IMR-90 (cell line): ENCODE measurements around the gene AAMDC. TPM values are rescaled to one million over a fixed set of nuclear protein-coding genes. Genes with fewer than 3 reads are reported as not detected.

Experiments used
- ATAC-seq: fragments of 200-7000 bp; cut with Tn5 transposase; 2 replicates; pipeline ENCODE4 v1.9.1; 2020; ENCODE audit warnings: low read depth, mild to moderate bottlenecking, moderate library complexity
- BruUV-seq: library from RNA; stranded (reverse); fragments of 400-500 nt; replicated peaks from 2 replicates; lab custom pipeline; 2021; lab: Mats Ljungman, UMichigan
- CTCF ChIA-PET: fragments of 300-600 bp; formaldehyde crosslinking; extraction: SDS; loops from one replicate; lab custom pipeline; 2021; ENCODE audit warnings: antibody characterized with exemption; lab: Yijun Ruan, JAX
- POLR2A ChIA-PET: fragments of 300-600 bp; sonication (Branson Sonifier 250); formaldehyde crosslinking; loops from one replicate; lab custom pipeline; 2022; ENCODE audit warnings: antibody characterized with exemption; ENCODE audit not compliant: unreplicated experiment; lab: Charles Lee
- DNase-seq: peaks from one replicate; pipeline ENCODE4 v3.0.0; 2013
- H2AFZ ChIP-seq: replicated peaks from 2 replicates; pipeline ENCODE3; 2013; ENCODE audit warnings: low read length, mild to moderate bottlenecking; ENCODE audit not compliant: poor library complexity
- H2AK5ac ChIP-seq: 2 replicates; pipeline ENCODE4 v1.6.1; 2013; ENCODE audit warnings: low read depth, low read length, inconsistent platforms
- H2AK9ac ChIP-seq: replicated peaks from 2 replicates; pipeline ENCODE3; 2013; ENCODE audit warnings: mild to moderate bottlenecking, low read depth, low read length, moderate library complexity; ENCODE audit not compliant: poor library complexity
- H2BK120ac ChIP-seq: 2 replicates; pipeline ENCODE4 v1.6.1; 2013; ENCODE audit warnings: low read depth, low read length, inconsistent platforms
- H2BK15ac ChIP-seq: 3 replicates; pipeline ENCODE4 v1.6.1; 2013; ENCODE audit warnings: low read depth, low read length, inconsistent platforms
- H2BK20ac ChIP-seq: 2 replicates; pipeline ENCODE4 v1.6.1; 2013; ENCODE audit warnings: low read depth, mild to moderate bottlenecking, inconsistent platforms, low read length, moderate library complexity
- H2BK5ac ChIP-seq: 2 replicates; pipeline ENCODE4 v1.6.1; 2013; ENCODE audit warnings: mild to moderate bottlenecking, low read depth, low read length, inconsistent platforms; ENCODE audit not compliant: poor library complexity, severe bottlenecking
- H3K14ac ChIP-seq: replicated peaks from 2 replicates; pipeline ENCODE4 v1.6.1; 2013; ENCODE audit warnings: low read depth, low read length, inconsistent platforms
- H3K18ac ChIP-seq: 2 replicates; pipeline ENCODE4 v1.6.1; 2013; ENCODE audit warnings: low read depth, low read length, control low read depth
- H3K23ac ChIP-seq: 2 replicates; pipeline ENCODE4 v1.6.1; 2013; ENCODE audit warnings: low read depth, low read length, inconsistent platforms
- H3K27ac ChIP-seq: 2 replicates; pipeline ENCODE4 v1.5.1; 2013; ENCODE audit warnings: mild to moderate bottlenecking, control low read depth, low read length; ENCODE audit not compliant: insufficient read depth
- H3K27me3 ChIP-seq: 2 replicates; pipeline ENCODE4 v1.6.1; 2013; ENCODE audit warnings: low read length; ENCODE audit not compliant: control insufficient read depth, insufficient read depth
- H3K36me3 ChIP-seq: 2 replicates; pipeline ENCODE4 v1.6.1; 2013; ENCODE audit warnings: low read length, mixed read lengths; ENCODE audit not compliant: control insufficient read depth, insufficient read depth
- H3K4ac ChIP-seq: 2 replicates; pipeline ENCODE4 v1.6.1; 2013; ENCODE audit warnings: low read depth, low read length, inconsistent platforms
- H3K4me1 ChIP-seq: 2 replicates; pipeline ENCODE4 v1.6.1; 2013; ENCODE audit warnings: low read length, mixed read lengths; ENCODE audit not compliant: control insufficient read depth, insufficient read depth
- H3K4me2 ChIP-seq: 2 replicates; pipeline ENCODE4 v1.6.1; 2013; ENCODE audit warnings: low read depth, mild to moderate bottlenecking, control low read depth, low read length, moderate library complexity
- H3K4me3 ChIP-seq: 2 replicates; pipeline ENCODE4 v1.5.1; 2013; ENCODE audit warnings: low read depth, mild to moderate bottlenecking, control low read depth, low read length, moderate library complexity; ENCODE audit not compliant: insufficient read depth
- H3K56ac ChIP-seq: 2 replicates; pipeline ENCODE4 v1.6.1; 2013; ENCODE audit warnings: low read length, inconsistent platforms; ENCODE audit not compliant: insufficient read depth; ENCODE audit errors: extremely low read depth
- H3K79me1 ChIP-seq, 2 experiments: 2 replicates each; pipeline ENCODE4 v1.6.1; 2013; ENCODE audit warnings: low read length in 2 of 2, inconsistent platforms in 1 of 2, low read depth in 1 of 2
- H3K9ac ChIP-seq: 2 replicates; pipeline ENCODE4 v1.6.1; 2013; ENCODE audit warnings: low read depth, low read length, control low read depth
- H3K9me1 ChIP-seq: 2 replicates; pipeline ENCODE4 v1.6.1; 2013; ENCODE audit warnings: low read length, inconsistent platforms; ENCODE audit not compliant: insufficient read depth
- H3K9me3 ChIP-seq: 2 replicates; pipeline ENCODE4 v1.6.1; 2013; ENCODE audit warnings: low read length; ENCODE audit not compliant: control insufficient read depth, insufficient read depth
- H4K20me1 ChIP-seq: 2 replicates; pipeline ENCODE4 v1.6.1; 2013; ENCODE audit warnings: low read length, inconsistent platforms; ENCODE audit not compliant: insufficient read depth
- H4K5ac ChIP-seq: 2 replicates; pipeline ENCODE4 v1.6.1; 2013; ENCODE audit warnings: mild to moderate bottlenecking, low read depth, low read length, control low read depth
- H4K8ac ChIP-seq, 2 experiments: 2 replicates each; pipeline ENCODE4 v1.6.1; 2013; ENCODE audit warnings: low read depth in 2 of 2, low read length in 2 of 2, control low read depth in 1 of 2, inconsistent platforms in 1 of 2
- H4K91ac ChIP-seq: 2 replicates; pipeline ENCODE4 v1.6.1; 2013; ENCODE audit warnings: low read depth, low read length, inconsistent platforms; ENCODE audit not compliant: insufficient read depth
- CEBPB ChIP-seq: IDR thresholded peaks from 2 replicates; pipeline ENCODE4 v1.6.1; 2012; ENCODE audit warnings: low read depth, low read length, improper control_type of control experiment
- ELK1 ChIP-seq: fragments of 150-350 bp; IDR thresholded peaks from 2 replicates; pipeline ENCODE4 v1.6.1; 2016; ENCODE audit warnings: low read depth, mild to moderate bottlenecking, low read length, moderate library complexity, borderline replicate concordance
- FOS ChIP-seq: fragments of 150-350 bp; IDR thresholded peaks from 2 replicates; pipeline ENCODE4 v1.6.1; 2016; ENCODE audit warnings: low read depth, low read length
- MXI1 ChIP-seq: IDR thresholded peaks from 2 replicates; pipeline ENCODE4 v1.6.1; 2012; ENCODE audit warnings: low read depth, mild to moderate bottlenecking, low read length, moderate library complexity, borderline replicate concordance
- NFE2L2 ChIP-seq: fragments of 150-350 bp; IDR thresholded peaks from 2 replicates; pipeline ENCODE4 v1.6.1; 2016; ENCODE audit warnings: low read depth, mild to moderate bottlenecking, low read length
- RCOR1 ChIP-seq: IDR thresholded peaks from 2 replicates; pipeline ENCODE4 v1.6.1; 2012; ENCODE audit warnings: mild to moderate bottlenecking, low read length, improper control_type of control experiment; ENCODE audit not compliant: insufficient replicate concordance
- SMC3 ChIP-seq: fragments of 150-350 bp; IDR thresholded peaks from 2 replicates; pipeline ENCODE4 v1.6.1; 2016; ENCODE audit warnings: low read depth, mild to moderate bottlenecking, antibody characterized with exemption, low read length, moderate library complexity
- USF2 ChIP-seq: fragments of 150-350 bp; IDR thresholded peaks from 2 replicates; pipeline ENCODE4 v1.6.1; 2017; ENCODE audit warnings: mild to moderate bottlenecking, antibody characterized with exemption, low read length, low read depth
- WGBS, 2 experiments: methylation state at CpG; one replicate each; pipeline versions ENCODE4 v1.1.5 to v1.1.7; 2013; ENCODE audit warnings: missing lambda C conversion rate in 2 of 2; ENCODE audit not compliant: insufficient read length in 1 of 2; ENCODE audit errors: extremely low coverage in 2 of 2; 5-methylcytosine and 5-hydroxymethylcytosine counted together
- dilution Hi-C: fragments of 300-500 bp; cut with HindIII; formaldehyde crosslinking; loops from one replicate; pipeline ENCODE4 v1.14.3; 2018; ENCODE audit warnings: low sequenced_read_pairs; ENCODE audit not compliant: unreplicated experiment
- in situ Hi-C: fragments of 300-500 bp; cut with MboI; formaldehyde crosslinking; loops from 3 replicates; pipeline ENCODE4 v1.14.3; 2019; ENCODE audit warnings: low sequenced_read_pairs, inconsistent platforms, mixed read lengths
- intact Hi-C: fragments of 100-400 bp; cut with micrococcal nuclease; formaldehyde crosslinking; loops from 2 replicates; pipeline ENCODE4 v1.10.0; 2022
- polyA plus RNA-seq, 3 experiments: library from polyadenylated mRNA; depleted of rRNA; stranded (reverse); fragments of >200 nt; gene quantifications; 2 replicates each; pipeline ENCODE4 v1.2.3, GENCODE V29; 2012; ENCODE audit warnings: low replicate concordance in 1 of 3
- total RNA-seq: library from RNA; depleted of rRNA; stranded (reverse); fragments of >200 nt; gene quantifications from 2 replicates; pipeline ENCODE4 v1.2.3, GENCODE V29; 2012

Gene AAMDC
- total and polyA plus RNA-seq, 2 of the 4 experiments (the other 2 are of a cell fraction): 15.8 to 47.6 TPM

- POLR2A ChIA-PET: no interaction called here
- no peak for ATAC-seq
Measured at GRCh38 chr11:77909277-77909676, 88.3 kb downstream of the AAMDC start.

More at GRCh38 chr11:77909277-77909676, 88.3 kb downstream of the AAMDC start:
- Histone ChIP-seq H3K4me1 (peaks cover 7% of the 10 kb centered on the region), H3K27ac (no peak overlapping the region), H3K4me3 (no peak overlapping the region), H3K27me3 (no peaks in the 10 kb centered on the region), H3K56ac (no peak overlapping the region), H3K36me3 (peaks cover 5% of the 10 kb centered on the region; the same call in 1 of the 2 replicates), H4K5ac (no peak overlapping the region), H2BK120ac (no peak overlapping the region), H2AFZ (no peak overlapping the region), H2BK5ac (no peak overlapping the region), H3K9me1 (peaks cover 6% of the 10 kb centered on the region; the same call in 1 of the 2 replicates), H3K9ac (no peak overlapping the region), H3K18ac (no peak overlapping the region), H2BK20ac (no peak overlapping the region), H3K79me1 (peaks cover 2 to 7% of the 10 kb centered on the region in 2 experiments; a peak in 3 of 4 replicates), H3K4ac (no peak overlapping the region), H2AK9ac (no peak overlapping the region), H2BK15ac (no peak overlapping the region), H3K14ac (no peak overlapping the region), H2AK5ac (no peak overlapping the region), H4K91ac (no peak overlapping the region), H3K4me2 (no peak overlapping the region), H4K20me1 (peaks cover 3% of the 10 kb centered on the region; the same call in 1 of the 2 replicates), H3K9me3 (no peaks in the 10 kb centered on the region), H3K23ac (no peak overlapping the region), H4K8ac (no peak overlapping the region)
- WGBS, 2 experiments: no CpG with 5 or more reads among the region's 2 CpGs
- intact Hi-C loops: no loop called here
- BruUV-seq: no TSS peak
- CTCF ChIA-PET: no interaction called here
- TF ChIP-seq SMC3 (no peak), USF2 (no peak), CEBPB (no peak), ELK1 (no peak), FOS (no peak), NFE2L2 (no peak), MXI1 (no peak), RCOR1 (no peak)
- dilution Hi-C loops: no loop called here
- DNase-seq: no peak
- in situ Hi-C loops: no loop called here
